ENCODE measurements around the gene SCGN.

Gene SCGN

DNA sequence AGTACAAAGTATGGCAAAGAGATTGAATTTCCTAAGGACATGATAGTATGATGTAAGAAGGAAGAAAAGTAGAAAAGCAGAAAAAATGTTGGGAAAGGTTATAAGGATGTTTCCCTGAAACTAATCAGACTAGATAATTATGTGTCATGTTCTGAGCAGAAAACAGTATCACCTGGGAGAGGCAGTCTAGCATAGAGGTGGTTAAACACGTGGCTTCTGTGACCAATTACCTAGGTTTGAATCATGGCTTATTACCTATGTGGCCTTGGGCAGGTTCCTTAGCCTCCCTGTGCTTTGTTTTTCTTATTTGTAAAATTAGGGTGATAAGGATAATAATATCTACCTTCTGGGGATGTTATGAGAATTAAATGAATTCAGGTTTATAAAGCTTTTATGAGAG, 38.0 kb downstream of the SCGN start:
- DNase-seq = no peak

DNA sequence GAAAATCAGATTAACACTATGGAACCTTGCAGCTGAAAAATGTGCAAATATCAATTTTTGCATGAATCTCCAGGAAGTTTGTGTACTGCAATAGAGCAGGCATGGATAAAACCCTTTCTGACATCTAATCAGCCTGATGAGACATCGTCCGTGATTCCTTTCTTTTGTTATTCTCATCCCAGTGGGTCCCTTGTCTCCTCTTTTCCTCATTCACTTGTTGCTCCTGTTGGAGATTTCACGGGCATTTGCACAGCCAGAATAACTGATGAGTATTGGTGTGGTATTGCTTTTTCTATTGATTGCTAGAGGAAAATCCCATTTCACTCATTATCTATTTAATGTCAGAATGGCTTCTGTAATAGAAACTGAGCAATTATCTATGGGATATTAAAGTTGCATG, 39.9 kb downstream of the SCGN start:
- no peak for DNase-seq

DNA sequence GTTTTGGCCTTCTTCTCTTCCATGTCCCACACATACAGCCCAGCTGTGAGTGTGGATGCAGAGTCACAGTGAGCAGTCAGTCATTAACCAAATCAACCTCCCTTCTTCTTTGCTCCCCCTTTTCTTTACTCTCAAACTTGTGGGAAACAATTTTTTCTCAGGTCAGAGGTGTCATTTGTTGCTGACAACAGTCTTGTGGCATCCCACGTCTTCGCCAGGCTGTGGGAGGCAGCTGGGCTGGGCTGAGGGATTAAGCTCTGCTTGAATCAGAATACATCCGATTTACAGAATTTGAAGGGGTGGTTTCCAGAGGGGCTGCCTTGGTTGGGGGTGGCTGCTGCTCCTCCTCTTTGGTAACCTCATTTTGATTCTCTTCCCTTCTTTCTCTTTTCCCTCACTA, 40.5 kb downstream of the SCGN start:
- no peak for DNase-seq

DNA sequence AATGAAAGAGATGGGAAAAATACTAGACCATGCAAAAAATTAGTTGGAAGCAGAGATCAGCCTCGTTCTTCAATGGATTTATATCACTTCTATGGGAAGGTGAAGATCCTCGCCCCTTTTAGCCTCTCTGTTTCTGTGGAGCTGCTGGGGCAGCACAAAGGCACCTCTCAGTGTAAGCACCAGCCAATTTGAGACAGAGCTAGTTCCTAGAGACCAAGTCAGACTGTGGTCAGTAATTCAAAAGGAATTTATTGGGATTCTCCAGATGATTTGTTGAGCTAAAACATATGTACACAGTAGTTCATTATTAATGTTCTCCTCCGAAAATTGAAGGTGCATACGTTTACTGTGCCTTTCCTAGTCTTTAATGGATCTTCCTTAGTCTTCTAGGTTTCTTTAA, 42.4 kb downstream of the SCGN start:
- DNase-seq = no peak

DNA sequence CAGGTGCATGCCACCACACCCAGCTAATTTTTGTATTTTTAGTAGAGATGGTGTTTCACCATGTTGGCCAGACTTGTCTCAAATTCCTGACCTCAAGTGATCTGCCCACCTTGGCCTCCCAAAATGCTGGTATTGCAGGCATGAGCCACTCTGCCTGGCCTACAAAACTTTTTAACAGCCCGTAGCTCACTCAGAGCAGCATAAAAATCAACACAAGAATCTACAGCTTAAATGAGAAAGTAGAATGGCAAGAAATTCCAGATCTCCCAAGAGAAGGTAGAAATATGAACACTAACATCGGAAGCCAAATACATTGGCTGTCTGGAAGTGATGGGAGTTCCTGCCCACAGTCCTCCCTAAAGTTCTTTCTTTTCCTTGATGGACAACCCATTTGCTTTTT, 43.7 kb downstream of the SCGN start:
- DNase-seq = no peak

DNA sequence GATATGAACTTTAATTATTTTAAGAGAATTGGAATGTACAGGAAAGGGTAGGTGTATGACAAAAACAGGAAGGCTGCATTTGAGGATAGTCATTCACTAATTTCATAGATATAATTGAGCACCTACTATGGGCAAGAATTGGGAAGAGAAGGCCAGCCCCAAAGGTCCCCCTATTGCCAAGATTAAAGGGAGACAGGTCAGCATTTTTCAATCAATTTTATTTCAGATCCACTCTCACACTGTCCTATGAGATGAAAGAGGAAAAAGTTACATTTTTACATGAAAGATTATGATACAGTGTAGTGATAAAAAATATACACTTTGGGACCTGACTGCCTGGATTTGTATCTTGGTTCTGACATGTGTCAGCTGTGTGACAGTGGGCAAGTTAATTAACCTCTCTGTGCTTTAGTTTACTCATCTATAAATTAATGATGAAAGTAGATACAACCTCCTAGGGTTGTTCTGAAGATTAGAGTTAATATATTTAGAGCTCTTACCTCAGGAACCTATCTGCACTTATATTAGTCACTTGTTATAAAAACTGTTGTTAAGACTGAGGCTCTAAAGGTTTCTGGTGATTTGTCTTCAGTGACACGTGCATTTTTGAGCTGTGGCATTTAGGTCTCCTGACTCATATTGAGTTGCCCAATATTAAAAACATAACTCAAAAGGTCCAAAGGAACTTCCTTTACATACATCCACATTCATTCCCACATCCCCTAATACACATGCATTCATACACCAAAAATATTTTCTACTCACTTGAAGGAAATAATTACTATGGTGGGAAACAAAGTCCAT, 45.7 kb downstream of the SCGN start:
- peak; percentile 1 for DNase-seq

DNA sequence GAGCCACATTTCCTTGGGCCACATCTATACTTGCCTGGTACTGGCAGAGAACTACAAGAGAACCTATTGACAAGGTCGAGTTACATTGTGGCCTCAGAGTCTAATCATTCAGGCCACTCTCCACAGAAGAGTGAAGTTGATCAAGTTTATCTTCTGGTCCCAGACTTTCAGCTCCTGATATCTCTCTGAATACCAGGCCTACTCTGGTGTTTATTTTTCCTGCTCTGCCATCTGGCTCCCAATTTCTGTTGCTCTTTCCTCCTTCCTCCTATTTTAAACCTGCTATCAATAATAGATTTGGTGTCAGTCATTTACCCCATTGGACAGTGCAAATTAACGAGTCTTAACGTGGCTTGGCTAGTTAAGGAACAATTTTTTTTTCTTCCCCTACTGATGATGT, 46.6 kb downstream of the SCGN start:
- DNase-seq = no peak

DNA sequence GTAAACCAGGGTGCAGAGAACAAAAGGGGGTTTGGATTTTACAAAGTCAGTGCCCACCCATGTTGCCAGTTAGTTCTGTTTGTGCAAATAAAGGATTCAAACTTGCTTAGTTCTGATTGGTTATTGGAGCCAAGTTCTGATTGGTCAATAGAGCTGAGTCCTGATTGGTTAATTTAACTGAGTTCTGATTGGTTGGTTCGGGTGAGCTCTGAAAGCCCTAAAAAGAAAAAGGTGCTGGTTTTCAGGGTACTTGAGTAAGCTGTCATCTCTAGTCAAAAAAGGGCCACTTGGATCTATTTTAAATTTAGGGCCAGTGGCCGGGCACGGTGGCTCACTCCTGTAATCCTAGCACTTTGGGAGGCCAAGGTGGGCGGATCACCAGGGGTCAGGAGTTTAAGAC, 47.6 kb downstream of the SCGN start:
- no peak for DNase-seq

DNA sequence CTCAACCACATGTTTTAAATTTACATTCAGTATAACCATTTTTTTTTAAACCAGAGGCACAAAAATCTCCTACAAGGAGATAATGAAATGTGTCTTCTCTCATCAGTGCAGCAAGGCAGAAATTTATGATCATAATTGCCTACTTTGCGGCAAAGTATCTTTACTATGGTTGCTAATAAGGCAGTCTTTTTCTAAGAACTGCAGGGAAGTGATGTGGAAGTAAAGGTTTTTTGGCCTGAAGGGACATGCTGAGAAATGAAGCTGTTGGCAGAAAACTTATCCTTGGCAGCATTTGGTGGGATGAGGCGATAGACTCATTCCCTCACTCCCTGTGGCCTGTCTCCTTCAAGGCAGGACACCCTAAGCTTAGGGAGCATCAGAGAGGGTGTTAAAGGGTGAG, 48.7 kb downstream of the SCGN start:
- no peak for DNase-seq

DNA sequence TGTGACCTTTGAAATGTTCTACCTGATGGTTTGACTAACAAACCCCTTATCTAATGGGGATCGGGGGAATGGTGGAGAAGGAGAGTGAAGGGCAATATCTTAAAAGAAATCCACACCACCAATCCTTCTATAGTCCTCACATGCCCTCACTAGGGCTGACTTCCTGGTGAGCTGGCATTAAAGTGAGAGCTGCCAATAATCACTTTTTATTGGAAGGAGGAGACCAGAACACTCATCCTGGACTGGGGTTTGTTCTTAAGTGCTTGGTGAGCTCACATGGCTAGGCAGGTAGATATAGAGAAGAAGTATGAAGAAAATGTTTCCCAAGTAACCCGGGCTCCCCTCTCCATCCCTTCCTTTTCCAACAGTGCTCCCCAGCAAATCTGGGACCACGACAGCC, 49.8 kb downstream of the SCGN start:
- no peak for DNase-seq

DNA sequence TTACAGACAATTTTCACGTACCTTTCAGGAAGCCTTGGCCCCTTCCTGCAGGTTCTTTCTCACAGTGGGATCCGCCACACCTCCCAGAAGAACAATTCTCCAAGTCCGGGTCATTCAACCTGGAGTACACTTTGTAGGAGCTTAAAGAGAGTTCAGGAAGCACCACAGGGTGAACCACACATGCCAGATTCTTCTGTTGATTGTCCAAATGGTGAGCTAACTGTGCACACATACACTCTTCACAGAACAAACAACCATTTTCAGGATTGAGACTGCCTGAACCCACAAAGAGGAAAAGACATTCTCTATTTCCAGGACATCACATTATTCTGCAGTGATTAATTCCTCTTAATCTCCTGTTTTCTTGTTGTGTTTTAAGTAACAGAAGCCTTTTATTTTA, 51.0 kb downstream of the SCGN start:
- no peak for DNase-seq

DNA sequence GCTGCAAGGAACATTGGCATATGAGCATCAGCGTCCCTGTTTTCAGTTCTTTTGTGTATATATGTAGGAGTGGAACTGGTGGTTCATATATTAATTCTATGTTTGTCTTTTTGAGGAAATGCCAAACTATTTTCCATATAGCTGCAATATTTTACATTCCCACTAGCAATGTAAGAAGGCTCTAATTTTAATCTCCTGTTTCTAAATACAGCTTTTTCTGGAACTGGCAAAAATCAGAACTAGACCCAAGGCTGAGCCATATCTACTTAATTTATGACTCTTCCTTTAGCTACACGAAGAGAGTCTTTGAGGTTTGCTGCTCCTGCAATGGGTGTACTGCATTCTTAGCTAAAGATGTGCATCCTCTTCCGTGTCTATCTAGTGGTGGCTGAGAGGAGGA, 52.0 kb downstream of the SCGN start:
- DNase-seq = no peak

DNA sequence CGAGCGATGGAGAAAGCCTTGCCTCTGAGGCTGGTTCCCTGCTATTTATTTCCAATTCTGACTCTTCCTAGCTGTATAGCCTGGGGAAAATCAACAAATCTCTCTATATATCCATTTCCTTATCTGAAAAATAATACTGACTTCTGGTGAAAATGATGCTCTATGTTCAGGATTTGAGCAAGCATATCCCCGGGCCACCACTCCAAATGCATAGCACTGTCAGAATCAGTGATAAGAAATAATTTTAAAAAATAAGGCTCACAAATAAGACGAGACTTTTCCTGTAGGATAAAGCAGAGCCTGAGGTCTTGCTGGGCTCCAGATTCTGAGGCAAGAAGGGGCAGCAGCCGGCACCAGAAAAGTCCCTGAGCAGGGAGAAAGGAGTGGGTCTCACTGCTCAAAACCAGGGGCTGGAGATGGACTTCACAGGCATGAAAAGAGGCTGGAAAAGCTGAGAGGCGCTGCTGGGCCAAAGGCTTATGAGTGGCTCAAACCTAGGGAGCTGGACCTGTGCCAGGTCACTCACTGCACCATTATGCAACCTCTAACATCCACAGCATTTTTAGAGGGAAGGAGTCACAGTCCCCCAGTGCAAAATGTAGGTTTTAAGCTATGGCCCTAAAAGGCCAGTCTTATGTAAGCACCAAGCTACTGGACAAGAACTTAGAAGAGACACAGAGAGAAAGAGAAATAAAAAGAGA, 54.4 kb downstream of the SCGN start:
- no peak for DNase-seq

DNA sequence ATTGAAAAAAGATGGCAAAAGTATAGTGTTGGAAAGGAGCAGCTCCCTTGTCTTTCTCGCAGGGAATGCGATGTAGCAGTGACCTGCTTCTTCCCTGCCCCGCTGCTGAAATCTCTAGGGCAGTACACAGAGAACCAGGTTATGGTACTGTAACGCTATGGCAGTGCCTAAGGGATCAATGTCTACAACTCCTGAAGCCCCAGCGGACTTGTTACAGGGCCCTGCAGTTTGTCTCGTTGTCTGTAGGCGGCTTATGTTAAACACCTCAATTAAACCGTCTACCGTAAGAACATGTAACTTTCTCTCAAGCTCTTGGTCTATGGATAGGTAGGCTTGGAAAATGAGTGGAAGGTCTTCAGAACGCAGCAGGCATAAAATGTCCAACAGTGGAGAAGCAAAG, 57.7 kb downstream of the SCGN start:
- DNase-seq = no peak

DNA sequence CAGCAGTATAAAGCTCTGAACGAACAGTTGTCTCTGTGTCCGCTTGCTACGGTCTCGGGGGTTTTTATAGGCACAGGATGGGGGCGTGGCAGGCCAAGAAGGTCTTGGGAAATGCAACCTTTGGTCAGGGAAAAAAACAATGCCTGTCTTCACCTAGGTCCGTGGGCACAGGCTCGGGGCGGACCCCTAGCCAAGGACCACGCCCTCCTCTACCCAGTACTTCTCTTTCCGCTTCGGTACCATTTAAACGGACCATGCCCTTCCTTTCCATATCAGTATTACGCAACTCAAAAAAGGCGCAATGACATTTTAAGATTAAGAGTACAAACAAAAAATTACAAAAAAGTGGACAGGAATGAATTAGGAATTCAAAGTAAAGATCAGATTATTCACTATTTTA, 58.3 kb downstream of the SCGN start:
- DNase-seq = no peak

DNA sequence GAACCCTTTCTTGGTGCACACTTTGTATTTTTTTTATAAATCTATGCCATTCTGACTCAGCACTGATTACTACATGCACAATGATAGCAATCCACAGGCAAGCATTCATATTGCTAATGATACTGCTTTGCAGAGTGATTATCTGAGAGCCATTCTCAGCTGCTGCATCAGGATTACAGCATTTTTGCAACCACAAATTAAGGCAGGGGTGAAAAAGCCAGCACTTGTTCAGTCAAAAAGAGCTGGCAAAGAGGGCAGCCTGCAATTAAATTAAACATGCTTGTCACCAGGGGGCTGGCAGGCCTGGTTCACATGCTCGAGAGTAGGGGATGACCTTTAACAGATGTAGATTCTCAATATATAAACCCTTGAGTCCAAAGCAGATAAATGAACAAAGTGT, 61.8 kb downstream of the SCGN start:
- no peak for DNase-seq

DNA sequence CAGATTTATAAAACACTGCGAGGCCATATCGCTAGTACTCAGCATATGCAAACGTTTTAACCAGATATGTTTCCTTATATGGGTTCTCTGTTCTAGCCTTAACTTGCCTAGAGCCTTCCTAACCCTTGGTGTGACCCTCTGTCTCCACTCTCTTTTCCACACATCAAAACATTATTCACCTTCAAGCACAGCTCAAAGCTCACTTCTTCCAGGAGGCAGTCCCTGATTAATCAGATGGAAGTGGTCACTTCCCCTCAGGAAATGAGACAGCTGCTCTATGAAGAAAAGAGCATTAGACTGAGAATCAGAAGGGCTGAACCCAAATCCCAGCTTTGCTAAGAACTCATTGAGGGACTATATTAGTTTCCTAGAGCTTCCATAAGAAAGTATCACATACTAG, 62.8 kb downstream of the SCGN start:
- DNase-seq = no peak

DNA sequence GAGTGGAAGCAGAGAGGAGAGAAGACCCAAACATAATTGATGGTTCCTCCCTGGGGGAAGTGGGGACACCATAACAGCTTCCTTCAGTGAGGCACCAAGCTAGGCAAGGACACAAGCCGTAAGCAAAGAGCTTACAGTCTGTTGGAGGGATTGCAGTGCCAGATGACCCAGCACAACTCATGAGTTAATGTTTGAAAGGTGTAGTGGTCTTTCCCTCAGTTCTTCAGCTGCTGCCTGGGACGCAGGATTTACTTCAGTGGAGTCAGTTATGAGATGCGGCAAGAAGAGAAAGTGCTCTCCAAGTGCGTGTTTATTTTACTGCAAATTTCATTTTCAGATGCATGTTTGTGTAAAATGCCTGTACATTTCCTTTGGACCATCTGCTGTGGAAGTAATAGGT, 63.8 kb downstream of the SCGN start:
- DNase-seq = no peak

DNA sequence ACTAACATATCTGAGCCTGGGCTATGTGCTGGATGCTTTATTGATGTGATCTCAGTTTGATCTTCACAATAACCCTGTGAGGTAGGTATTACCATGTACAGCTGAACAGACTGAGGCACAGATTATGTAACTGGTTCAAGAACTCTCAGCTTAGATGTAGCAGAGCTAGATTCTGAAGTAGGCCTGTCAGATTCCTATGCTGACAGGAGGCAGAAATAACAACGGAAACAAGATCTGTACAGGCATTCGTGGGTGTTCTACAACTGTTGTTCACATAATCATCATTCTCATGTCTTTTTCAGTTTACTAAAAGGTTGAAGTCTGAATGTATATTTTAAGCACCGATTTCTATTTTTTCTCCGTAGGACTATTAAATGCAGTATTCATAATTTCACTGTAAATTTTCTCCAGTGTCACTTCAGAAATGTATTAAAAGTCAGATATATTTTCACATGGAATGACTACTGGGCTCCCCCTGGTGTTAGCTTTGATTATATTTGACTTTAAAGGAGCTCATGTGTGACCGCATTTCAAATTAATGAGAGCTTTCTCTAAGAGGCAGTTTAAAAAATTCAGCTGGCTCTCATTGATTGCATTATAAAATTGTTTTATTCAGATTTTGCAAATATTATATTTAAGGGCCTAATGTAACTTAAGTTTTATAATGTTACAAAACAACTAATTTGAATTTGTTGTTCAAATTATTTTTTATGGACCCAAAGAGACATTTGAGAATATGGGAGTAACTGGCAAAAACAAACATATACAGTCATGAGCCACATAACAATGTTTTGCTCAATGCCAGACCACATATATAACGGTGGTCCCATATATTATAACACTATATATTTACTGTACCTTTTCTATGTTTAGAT, 66.1 kb downstream of the SCGN start:
- peak; percentile 30 for DNase-seq

DNA sequence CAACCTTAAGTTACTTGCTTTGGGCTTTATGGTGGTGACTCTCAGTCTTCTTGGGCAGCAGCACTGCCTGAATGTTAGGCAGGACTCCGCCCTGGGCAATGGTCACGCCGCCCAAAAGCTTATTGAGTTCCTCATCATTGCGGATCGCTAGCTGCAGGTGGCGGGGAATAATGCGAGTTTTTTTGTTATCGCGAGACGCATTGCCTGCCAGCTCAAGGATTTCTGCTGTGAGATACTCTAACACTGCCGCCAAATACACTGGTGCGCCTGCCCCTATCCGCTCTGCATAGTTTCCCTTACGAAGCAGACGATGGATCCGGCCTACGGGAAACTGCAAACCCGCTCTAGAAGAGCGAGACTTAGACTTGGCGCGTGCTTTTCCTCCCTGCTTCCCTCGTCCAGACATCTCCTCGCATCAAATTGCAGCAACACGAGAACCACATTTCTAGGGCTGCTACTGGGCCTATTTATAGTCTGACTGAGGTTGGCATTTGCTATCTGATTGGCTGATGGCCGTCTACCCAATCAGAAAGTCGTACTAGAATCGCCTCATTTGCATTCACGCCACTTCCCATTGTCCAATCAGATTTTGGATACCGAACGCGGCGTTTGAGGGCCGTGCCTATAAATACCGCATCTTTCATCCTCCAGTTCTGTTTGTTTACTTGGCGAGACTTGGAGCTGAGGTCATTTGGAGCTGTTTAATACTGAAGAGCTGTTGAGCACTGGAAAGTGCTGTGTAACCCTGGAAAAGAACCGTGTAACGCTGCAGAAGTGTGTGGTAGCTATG, 74.3 kb downstream of the SCGN start:
- DNase-seq = no peak

DNA sequence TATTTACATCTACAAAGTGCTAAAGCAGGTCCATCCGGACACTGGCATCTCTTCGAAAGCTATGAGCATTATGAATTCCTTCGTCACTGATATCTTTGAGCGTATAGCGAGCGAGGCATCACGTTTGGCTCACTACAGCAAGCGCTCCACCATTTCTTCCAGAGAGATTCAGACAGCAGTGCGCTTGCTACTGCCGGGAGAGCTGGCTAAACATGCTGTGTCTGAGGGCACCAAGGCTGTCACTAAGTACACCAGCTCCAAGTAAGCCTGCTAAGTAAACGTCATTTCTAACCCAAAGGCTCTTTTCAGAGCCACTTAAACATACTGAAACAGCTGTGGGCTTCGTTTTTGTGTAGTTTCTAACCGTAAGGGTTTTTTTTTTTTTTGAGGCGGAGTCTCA, 75.0 kb downstream of the SCGN start:
- no peak for DNase-seq

DNA sequence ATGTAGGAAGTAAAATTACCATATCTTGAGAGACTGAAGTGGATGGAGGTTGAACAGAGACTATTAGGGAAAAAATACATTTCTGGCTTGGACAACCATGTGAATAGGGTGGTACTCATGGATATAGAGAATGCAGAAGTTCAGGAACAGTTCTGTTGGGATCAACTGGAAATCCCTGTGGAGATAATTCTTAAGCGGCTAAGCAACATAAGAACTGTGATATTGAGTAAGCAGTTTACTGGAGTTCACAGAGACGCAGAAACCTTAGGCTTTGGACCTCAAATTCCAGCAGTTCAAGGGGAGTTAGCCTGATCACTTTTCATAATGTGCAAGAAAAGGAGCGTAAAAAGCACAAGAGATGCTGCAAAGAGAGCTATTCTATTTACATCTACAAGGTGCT, 78.9 kb downstream of the SCGN start:
- DNase-seq = no peak

DNA sequence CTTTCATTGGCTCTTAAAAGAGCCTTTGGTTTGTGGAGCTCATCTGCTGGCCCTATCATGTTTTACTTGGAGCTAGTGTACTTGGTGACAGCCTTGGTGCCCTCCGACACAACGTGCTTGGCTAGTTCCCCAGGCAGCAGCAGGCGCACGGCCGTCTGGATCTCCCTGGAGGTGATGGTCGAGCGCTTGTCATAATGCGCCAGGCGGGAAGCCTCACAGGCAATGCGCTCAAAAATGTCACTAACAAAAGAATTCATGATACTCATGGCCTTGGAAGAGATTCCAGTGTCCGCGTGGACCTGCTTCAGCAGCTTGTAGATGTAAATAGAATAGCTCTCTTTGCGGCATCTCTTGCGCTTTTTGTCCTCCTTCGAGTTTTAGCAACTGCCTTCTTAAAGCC, 79.7 kb downstream of the SCGN start:
- no peak for DNase-seq
